Hepatocyte (in vitro differentiated cells): ENCODE results near the gene SPINK7. TPM values are rescaled to one million over a fixed set of nuclear protein-coding genes. Genes with fewer than 3 reads are reported as not detected.
"Not testable (repeated sequence)": the region's sequence is repeated elsewhere in the genome, so short reads cannot be mapped to it uniquely, and the experiment has no call there.

Experiments used
- DNase-seq: peaks from one replicate; pipeline ENCODE4 v3.0.0-alpha.2; 2016; ENCODE audit warnings: low spot score
- H2AFZ ChIP-seq: fragments of 200-600 bp; sonication (generic); 2 replicates; pipeline ENCODE4 v1.6.0; 2016; ENCODE audit warnings: antibody characterized with exemption, mild to moderate bottlenecking
- H3K27ac ChIP-seq: fragments of 200-600 bp; sonication (generic); 2 replicates; pipeline ENCODE4 v1.5.1; 2016; ENCODE audit warnings: mild to moderate bottlenecking
- H3K27me3 ChIP-seq: fragments of 200-600 bp; sonication (generic); 2 replicates; pipeline ENCODE4 v1.6.1; 2016
- H3K36me3 ChIP-seq: fragments of 200-600 bp; sonication (generic); replicated peaks from 2 replicates; pipeline ENCODE4 v1.5.1; 2016; ENCODE audit warnings: low read depth; ENCODE audit not compliant: insufficient read depth
- H3K4me1 ChIP-seq: fragments of 200-600 bp; sonication (generic); 2 replicates; pipeline ENCODE4 v1.5.1; 2016; ENCODE audit warnings: mild to moderate bottlenecking, moderate library complexity; ENCODE audit not compliant: insufficient read depth
- H3K4me2 ChIP-seq: fragments of 200-600 bp; sonication (generic); 2 replicates; pipeline ENCODE4 v1.6.0; 2016
- H3K4me3 ChIP-seq: fragments of 200-600 bp; sonication (generic); 2 replicates; pipeline ENCODE4 v1.5.1; 2016; ENCODE audit warnings: mild to moderate bottlenecking
- H3K79me2 ChIP-seq: fragments of 200-600 bp; sonication (generic); 2 replicates; pipeline ENCODE4 v1.6.0; 2017; ENCODE audit warnings: mild to moderate bottlenecking
- H3K9me2 ChIP-seq: fragments of 200-600 bp; sonication (generic); replicated peaks from 2 replicates; pipeline ENCODE4 v1.6.0; 2017; ENCODE audit warnings: mild to moderate bottlenecking; ENCODE audit not compliant: insufficient read depth
- H3K9me3 ChIP-seq: fragments of 200-600 bp; sonication (generic); 2 replicates; pipeline ENCODE4 v1.5.1; 2016; ENCODE audit warnings: low read depth, mild to moderate bottlenecking
- H4K20me1 ChIP-seq: fragments of 200-600 bp; sonication (generic); 2 replicates; pipeline ENCODE4 v1.6.0; 2016; ENCODE audit warnings: mild to moderate bottlenecking; ENCODE audit not compliant: insufficient read depth, poor library complexity, severe bottlenecking
- EZH2 ChIP-seq: fragments of 200-600 bp; sonication (generic); IDR thresholded peaks from 2 replicates; pipeline ENCODE4 v1.6.1; 2016; ENCODE audit warnings: antibody characterized with exemption, mild to moderate bottlenecking, borderline replicate concordance
- EZH2phosphoT487 ChIP-seq: fragments of 200-600 bp; sonication (generic); IDR thresholded peaks from one replicate; pipeline ENCODE4 v1.6.1; 2018; ENCODE audit warnings: antibody characterized with exemption, mild to moderate bottlenecking, low read depth, moderate library complexity; ENCODE audit not compliant: unreplicated experiment, severe bottlenecking
- WGBS: methylation state at CpG from one replicate; pipeline ENCODE4 v1.1.6; 2016; ENCODE audit warnings: low lambda C conversion rate; ENCODE audit errors: missing lambda C conversion rate; 5-methylcytosine and 5-hydroxymethylcytosine counted together
- polyA plus RNA-seq: library from polyadenylated mRNA; unstranded; fragments of >200 nt; fragmentation: Nextera tagmentation; extraction: Ambion mirVana; gene quantifications from 2 replicates; pipeline ENCODE4 v1.2.1, GENCODE V29; 2016
- total RNA-seq: library from RNA; depleted of rRNA; stranded (reverse); fragments of >200 nt; gene quantifications from 2 replicates; pipeline ENCODE4 v1.2.3, GENCODE V29; 2014
- TF ChIP-seq, protein P1 (sequence below): fragments of 200-600 bp; sonication (generic); IDR thresholded peaks from 2 replicates; pipeline ENCODE4 v1.5.1; 2016; ENCODE audit warnings: antibody characterized with exemption, mild to moderate bottlenecking; ENCODE audit not compliant: poor library complexity

Gene SPINK7
- total and polyA plus RNA-seq, 2 experiments from 2014 or later = not detected

DNA sequence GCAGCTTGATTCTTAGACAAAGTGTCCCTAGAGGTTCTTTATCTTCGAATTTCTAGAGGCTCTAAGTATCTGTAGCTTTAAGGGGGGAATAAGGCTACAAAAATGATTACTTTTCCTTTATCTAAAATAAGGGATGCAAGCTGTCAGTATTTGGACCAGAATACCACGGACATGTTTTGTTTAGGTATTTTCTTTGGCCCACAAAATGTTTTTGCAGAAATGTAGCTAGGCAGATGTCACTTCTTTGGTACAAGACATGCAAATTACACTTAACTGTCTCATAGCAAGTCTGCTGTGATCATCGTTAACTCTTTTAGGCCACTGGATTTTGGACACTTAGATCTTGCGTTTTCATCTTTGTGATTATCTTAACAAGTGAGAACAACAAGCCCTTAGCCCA, 2.5 kb downstream of the SPINK7 start:
- no peak for DNase-seq
- H3K4me3 ChIP-seq = no peak overlapping the region
- no peaks in the 10 kb centered on the region for H3K27me3 ChIP-seq
- no peaks in the 10 kb centered on the region for H3K9me3 ChIP-seq
- no peak overlapping the region for H3K4me2 ChIP-seq
- no peak overlapping the region for H3K27ac ChIP-seq
- WGBS = 74% methylated on average over 4 of the region's 4 CpGs
- no peaks in the 10 kb centered on the region for H3K79me2 ChIP-seq
- TF ChIP-seq EZH2 (no peak), EZH2phosphoT487 (no peak)
- TF ChIP-seq, protein P1, sequence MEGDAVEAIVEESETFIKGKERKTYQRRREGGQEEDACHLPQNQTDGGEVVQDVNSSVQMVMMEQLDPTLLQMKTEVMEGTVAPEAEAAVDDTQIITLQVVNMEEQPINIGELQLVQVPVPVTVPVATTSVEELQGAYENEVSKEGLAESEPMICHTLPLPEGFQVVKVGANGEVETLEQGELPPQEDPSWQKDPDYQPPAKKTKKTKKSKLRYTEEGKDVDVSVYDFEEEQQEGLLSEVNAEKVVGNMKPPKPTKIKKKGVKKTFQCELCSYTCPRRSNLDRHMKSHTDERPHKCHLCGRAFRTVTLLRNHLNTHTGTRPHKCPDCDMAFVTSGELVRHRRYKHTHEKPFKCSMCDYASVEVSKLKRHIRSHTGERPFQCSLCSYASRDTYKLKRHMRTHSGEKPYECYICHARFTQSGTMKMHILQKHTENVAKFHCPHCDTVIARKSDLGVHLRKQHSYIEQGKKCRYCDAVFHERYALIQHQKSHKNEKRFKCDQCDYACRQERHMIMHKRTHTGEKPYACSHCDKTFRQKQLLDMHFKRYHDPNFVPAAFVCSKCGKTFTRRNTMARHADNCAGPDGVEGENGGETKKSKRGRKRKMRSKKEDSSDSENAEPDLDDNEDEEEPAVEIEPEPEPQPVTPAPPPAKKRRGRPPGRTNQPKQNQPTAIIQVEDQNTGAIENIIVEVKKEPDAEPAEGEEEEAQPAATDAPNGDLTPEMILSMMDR = no peak
- no peaks in the 10 kb centered on the region for H3K36me3 ChIP-seq
- H4K20me1 ChIP-seq = no peaks in the 10 kb centered on the region
- H3K4me1 ChIP-seq = no peaks in the 10 kb centered on the region
- no peaks in the 10 kb centered on the region for H3K9me2 ChIP-seq
- H2AFZ ChIP-seq = no peak overlapping the region

DNA sequence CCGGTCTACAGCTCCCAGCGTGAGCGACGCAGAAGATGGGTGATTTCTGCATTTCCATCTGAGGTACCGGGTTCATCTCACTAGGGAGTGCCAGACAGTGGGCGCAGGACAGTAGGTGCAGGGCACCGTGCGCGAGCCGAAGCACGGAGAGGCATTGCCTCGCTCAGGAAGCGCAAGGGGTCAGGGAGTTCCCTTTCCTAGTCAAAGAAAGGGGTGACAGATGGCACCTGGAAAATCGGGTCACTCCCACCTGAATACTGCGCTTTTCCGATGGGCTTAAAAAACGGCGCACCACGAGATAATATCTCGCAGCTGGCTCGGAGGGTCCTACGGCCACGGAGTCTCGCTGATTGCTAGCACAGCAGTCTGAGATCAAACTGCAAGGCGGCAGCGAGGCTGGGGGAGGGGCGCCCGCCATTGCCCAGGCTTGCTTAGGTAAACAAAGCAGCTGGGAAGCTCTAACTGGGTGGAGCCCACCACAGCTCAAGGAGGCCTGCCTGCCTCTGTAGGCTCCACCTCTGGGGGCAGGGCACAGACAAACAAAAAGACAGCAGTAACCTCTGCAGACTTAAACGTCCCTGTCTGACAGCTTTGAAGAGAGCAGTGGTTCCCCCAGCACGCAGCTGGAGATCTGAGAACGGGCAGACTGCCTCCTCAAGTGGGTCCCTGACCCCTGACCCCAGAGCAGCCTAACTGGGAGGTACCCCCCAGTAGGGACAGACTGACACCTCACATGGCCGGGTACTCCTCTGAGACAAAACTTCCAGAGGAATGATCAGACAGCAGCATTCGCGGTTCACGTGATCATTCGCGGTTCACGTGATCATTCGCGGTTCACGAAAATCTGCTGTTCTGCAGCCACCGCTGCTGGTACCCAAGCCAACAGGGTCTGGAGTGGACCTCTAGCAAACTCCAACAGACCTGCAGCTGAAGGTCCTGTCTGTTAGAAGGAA, 8.1 kb downstream of the SPINK7 start:
- not testable (repeated sequence) for H3K36me3 ChIP-seq, H3K9me2 ChIP-seq, H3K27me3 ChIP-seq, H4K20me1 ChIP-seq, H3K4me1 ChIP-seq, H3K9me3 ChIP-seq, H3K79me2 ChIP-seq
- 21% methylated on average over 41 of the region's 42 CpGs for WGBS
- Histone ChIP-seq H3K4me2 (peak overlapping the region; percentile 86), H2AFZ (peak overlapping the region; percentile 94), H3K4me3 (peak overlapping the region; percentile 27), H3K27ac (peak overlapping the region; percentile 75)
- DNase-seq = peak; percentile 9

DNA sequence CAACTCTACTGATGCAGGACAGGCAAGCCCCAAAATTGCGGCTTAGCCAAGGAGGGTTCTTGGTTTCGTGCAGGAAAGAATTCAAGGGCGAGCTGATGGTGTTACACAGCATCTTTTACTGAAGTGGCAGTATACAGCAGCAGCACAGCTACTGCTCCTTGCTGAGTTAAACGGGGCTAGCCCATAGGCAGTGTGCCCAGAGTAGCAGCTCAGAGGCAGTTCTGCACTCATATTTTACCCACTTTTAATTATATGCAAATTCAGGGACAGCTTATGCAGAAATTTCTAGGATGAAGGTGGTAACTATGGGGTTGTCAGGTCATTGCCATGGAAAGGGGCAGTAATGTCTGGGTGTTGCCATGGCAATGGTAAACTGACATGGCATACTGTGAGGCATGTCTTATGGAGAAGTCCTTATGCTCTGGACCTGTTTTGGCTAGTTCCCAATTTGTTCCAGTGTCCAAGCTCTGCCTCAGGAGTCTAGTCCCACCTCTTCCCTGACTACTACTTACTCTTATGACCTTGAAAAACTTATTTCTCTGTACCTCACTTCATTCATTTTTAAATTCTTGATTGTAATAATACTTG, 21.1 kb downstream of the SPINK7 start:
- Histone ChIP-seq H3K27me3 (no peaks in the 10 kb centered on the region), H3K9me2 (no peaks in the 10 kb centered on the region), H3K4me3 (no peak overlapping the region), H3K4me1 (no peaks in the 10 kb centered on the region), H3K79me2 (no peaks in the 10 kb centered on the region), H2AFZ (no peak overlapping the region), H3K27ac (no peak overlapping the region), H3K4me2 (no peak overlapping the region), H3K36me3 (no peaks in the 10 kb centered on the region), H4K20me1 (no peaks in the 10 kb centered on the region), H3K9me3 (no peaks in the 10 kb centered on the region)
- TF ChIP-seq EZH2phosphoT487 (no peak), EZH2 (no peak)
- TF ChIP-seq, protein P1 = no peak
- DNase-seq = no peak
- WGBS = 89% methylated on average over 4 of the region's 4 CpGs

DNA sequence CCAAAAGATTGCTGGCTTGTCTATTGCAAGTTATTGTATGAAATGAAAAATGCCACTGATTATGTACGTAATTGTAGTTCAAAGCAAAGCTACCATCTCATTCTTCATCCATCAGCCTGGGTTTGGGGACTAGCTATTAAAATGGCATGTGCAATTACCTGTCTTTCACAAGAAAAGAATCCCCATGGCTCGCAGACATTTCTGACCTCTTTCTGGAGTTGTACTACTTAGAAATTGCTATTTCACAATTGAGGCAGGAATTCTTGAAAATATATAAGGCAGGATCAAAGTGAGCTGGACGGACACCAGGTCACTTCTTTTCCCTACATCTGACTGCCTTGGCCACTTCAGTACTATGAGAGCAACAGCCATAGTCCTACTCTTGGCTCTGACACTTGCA, 23.0 kb downstream of the SPINK7 start, which contains the start of gene SPINK9:
Gene SPINK9, plus strand, starts transcription at position 301 of the 400 bp plus-strand sequence. Its CDS starts 55 bp downstream, at position 356.
- Histone ChIP-seq H3K79me2 (no peaks in the 10 kb centered on the region), H3K36me3 (no peaks in the 10 kb centered on the region), H4K20me1 (no peaks in the 10 kb centered on the region), H3K9me2 (no peaks in the 10 kb centered on the region), H3K9me3 (no peaks in the 10 kb centered on the region), H3K4me3 (no peak within 1 kb of the TSS), H3K4me1 (no peaks in the 10 kb centered on the region), H3K27ac (no peak within 1 kb of the TSS), H3K4me2 (no peak within 1 kb of the TSS), H3K27me3 (no peaks in the 10 kb centered on the region), H2AFZ (no peak within 1 kb of the TSS)
- DNase-seq = no peak
- WGBS = 90% methylated on average over 3 of the region's 3 CpGs
- TF ChIP-seq EZH2 = no peak
- TF ChIP-seq EZH2phosphoT487 = no peak
- TF ChIP-seq, protein P1 = no peak
